ENCODE measurements around the gene TRIM69. TPM values are rescaled to one million over a fixed set of nuclear protein-coding genes. Genes with fewer than 3 reads are reported as not detected.

TRIM69 gene
- total and polyA plus RNA-seq, 2 of the 8 experiments (the other 6 are each of a cell fraction or from before 2014, with no cell fraction given) = 4.3 to 6.2 TPM

DNA sequence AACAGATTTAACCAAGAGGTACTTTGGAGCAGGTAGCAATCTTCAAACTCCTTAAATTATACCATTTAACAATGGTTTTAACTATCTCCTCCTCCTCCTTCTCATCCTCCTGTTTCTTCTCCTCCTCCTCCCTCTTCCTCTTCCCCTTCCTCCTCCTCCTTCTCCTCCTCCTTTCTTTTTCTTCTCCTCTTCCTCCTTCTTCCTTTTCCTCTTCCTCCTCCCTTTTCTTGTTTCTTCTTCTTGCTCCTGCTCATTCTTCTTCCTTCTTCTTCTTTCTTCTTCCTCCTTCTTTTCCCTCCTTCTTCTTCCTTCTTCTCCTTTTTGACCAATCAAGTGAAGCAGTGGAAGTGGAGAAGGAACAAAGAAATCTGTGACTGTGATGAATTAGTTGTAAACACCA lies 39.3 kb upstream of the TRIM69 start:
- Histone ChIP-seq H4K20me1 (replicated peaks in 1 of 2; ENCODE audit: control insufficient read depth in 1 of 2, insufficient read depth in 2 of 2, low read length in 2 of 2) (no peaks in the 10 kb centered on the region), H3K27me3 (replicated peaks in 1 of 4; ENCODE audit: control insufficient read depth in 3 of 4, extremely low read depth in 1 of 4, insufficient read depth in 3 of 4, low read length in 3 of 4) (no peaks in the 10 kb centered on the region), H3K9me3 (ENCODE audit: insufficient read depth in 2 of 2, low read depth in 1 of 2, low read length in 1 of 2) (no peaks in the 10 kb centered on the region; a peak in 1 of 4 replicates), H2BK12ac (ENCODE audit: low read depth, low read length) (no peak overlapping the region), H3K23ac (ENCODE audit: insufficient read length) (no peak overlapping the region), H3K9ac (replicated peaks in 1 of 4; ENCODE audit: extremely low read depth in 1 of 4, low read depth in 3 of 4, low read length in 3 of 4) (no peak overlapping the region), H3K79me2 (ENCODE audit: control insufficient read depth in 1 of 2, insufficient read depth in 2 of 2, low read length in 2 of 2) (no peaks in the 10 kb centered on the region), H3K27ac (ENCODE audit: low read depth, low read length) (no peak overlapping the region), H3K18ac (ENCODE audit: extremely low read depth, low read length) (no peak overlapping the region), H2BK20ac (ENCODE audit: low read length) (no peak overlapping the region), H3K23me2 (ENCODE audit: low read depth, low read length) (no peaks in the 10 kb centered on the region), H4K5ac (ENCODE audit: insufficient read length, low read depth, low read length) (no peak overlapping the region), H3K4me2 (ENCODE audit: insufficient read depth in 1 of 2, low read depth in 2 of 2, low read length in 2 of 2) (no peak overlapping the region), H2BK15ac (ENCODE audit: low read length) (no peak overlapping the region), H4K8ac (ENCODE audit: extremely low read depth, insufficient read depth, low read length) (no peak overlapping the region), H4K91ac (replicated peaks; ENCODE audit: insufficient read length, low read length) (no peak overlapping the region), H3K56ac (replicated peaks; ENCODE audit: insufficient read length, low read depth, low read length) (no peak overlapping the region), H3K4me3 (ENCODE audit: extremely low read depth in 1 of 4, insufficient read depth in 2 of 4, low read depth in 3 of 4, low read length in 4 of 4) (no peak overlapping the region), H3K79me1 (ENCODE audit: low read depth, low read length) (no peaks in the 10 kb centered on the region), H2BK120ac (replicated peaks; ENCODE audit: low read depth, low read length) (no peak overlapping the region), H3K4me1 (replicated peaks in 1 of 4; ENCODE audit: control insufficient read depth in 3 of 4, insufficient read depth in 4 of 4, low read length in 3 of 4) (no peaks in the 10 kb centered on the region), H3K14ac (ENCODE audit: insufficient read length) (no peak overlapping the region), H2AK5ac (ENCODE audit: low read depth, low read length) (no peak overlapping the region), H2AFZ (ENCODE audit: low read length) (no peak overlapping the region), H3K4ac (replicated peaks; ENCODE audit: insufficient read length, low read depth, low read length) (no peak overlapping the region), H2BK5ac (ENCODE audit: low read depth, low read length) (no peak overlapping the region), H3K36me3 (ENCODE audit: control insufficient read depth in 2 of 4, insufficient read depth in 4 of 4, low read length in 3 of 4) (no peaks in the 10 kb centered on the region)
- POLR2A ChIA-PET (ENCODE audit: partially characterized antibody) = interaction anchor here (1.5 kb wide), 1 partner anchor 30 kb away, joined by 3 read pairs; no protein-coding TSS in a partner anchor
- CTCF ChIA-PET (ENCODE audit: partially characterized antibody) = no interaction called here
- no peak for DNase-seq (ENCODE audit: low read depth in 1 of 2, low spot score in 2 of 2)
- no peak for FAIRE-seq
- TF ChIP-seq KDM5A (IDR thresholded peaks at IDR 0.05; ENCODE audit: low read length) = no peak
- TF ChIP-seq YY1 (IDR thresholded peaks at IDR 0.05; ENCODE audit: low read depth, low read length) = no peak
- TF ChIP-seq BRCA1 (IDR thresholded peaks at IDR 0.05; ENCODE audit: low read depth, low read length) = no peak

Data from H1 (cell line).